HepG2 (cell line): ENCODE data around the gene WNT2B. TPM values are rescaled to one million over a fixed set of nuclear protein-coding genes. Genes with fewer than 3 reads are reported as not detected.

Source experiments
- ATAC-seq: fragments of 200-7000 bp; cut with Tn5 transposase; 3 replicates; pipeline ENCODE4 v1.9.1; 2020; ENCODE audit warnings: mild to moderate bottlenecking, moderate library complexity
- BruUV-seq: library from RNA; stranded (reverse); fragments of 400-500 nt; replicated peaks from 2 replicates; lab custom pipeline; 2021; lab: Mats Ljungman, UMichigan
- CTCF ChIA-PET: fragments of 300-600 bp; formaldehyde crosslinking; extraction: SDS; loops from one replicate; lab custom pipeline; 2021; ENCODE audit warnings: low total read pairs, inconsistent platforms, low intra/inter-chr PET ratio; lab: Yijun Ruan, JAX
- POLR2A ChIA-PET: fragments of 350-600 bp; sonication (Branson Sonifier 250); formaldehyde crosslinking; loops from one replicate; lab custom pipeline; 2020; ENCODE audit warnings: antibody characterized with exemption, inconsistent platforms; lab: Yijun Ruan, JAX
- DNase-seq: peaks from one replicate; pipeline ENCODE4 v3.0.0-alpha.2; 2015; ENCODE audit warnings: low spot score
- FAIRE-seq: peaks from 3 replicates; lab custom pipeline; 2011; peaks lifted over from hg19 to GRCh38; lab: Jason Lieb, UNC
- H2AFZ ChIP-seq: one replicate; pipeline ENCODE4 v1.6.1; 2011; ENCODE audit warnings: low read length, inconsistent platforms
- H3K27ac ChIP-seq: fragments of 300-600 bp; 3 replicates; pipeline ENCODE4 v1.8.0; 2011; ENCODE audit warnings: mixed run types, mild to moderate bottlenecking, mixed read lengths, low read length, inconsistent platforms; ENCODE audit not compliant: insufficient read depth; ENCODE audit errors: extremely low read length
- H3K27me3 ChIP-seq, 2 experiments: fragments of 200-600 bp in 1 of 2; 2 replicates in 1 of 2; 3 replicates in 1 of 2; pipeline versions ENCODE4 v1.6.0 to v1.8.0; 2011; ENCODE audit warnings: low read length in 2 of 2, mild to moderate bottlenecking in 2 of 2, moderate library complexity in 2 of 2, inconsistent platforms in 1 of 2; ENCODE audit not compliant: insufficient read depth in 2 of 2, control insufficient read depth in 1 of 2
- H3K36me3 ChIP-seq, 2 experiments: fragments of 200-600 bp in 1 of 2; replicated peaks in 1 of 2; 2 replicates in 1 of 2; 3 replicates in 1 of 2; pipeline versions ENCODE4 v1.5.1 to v1.8.0; 2011; ENCODE audit warnings: low read length in 2 of 2, inconsistent platforms in 1 of 2; ENCODE audit not compliant: insufficient read depth in 2 of 2, control insufficient read depth in 1 of 2
- H3K4me1 ChIP-seq: 2 replicates; pipeline ENCODE4 v1.5.1; 2012; ENCODE audit warnings: low read length, inconsistent platforms; ENCODE audit not compliant: insufficient read depth
- H3K4me2 ChIP-seq: 2 replicates; pipeline ENCODE4 v1.6.0; 2011; ENCODE audit warnings: low read depth, low read length, inconsistent platforms
- H3K4me3 ChIP-seq, 3 experiments: fragments of 200-600 bp in 1 of 3; sonication (generic), shearing (Covaris generic) in 1 of 3; replicated peaks in 1 of 3; 2 replicates each; pipeline ENCODE4 v1.5.1; 2011 to 2016; ENCODE audit warnings: low read length in 3 of 3, inconsistent platforms in 2 of 3, low read depth in 2 of 3, mild to moderate bottlenecking in 2 of 3, control low read depth in 1 of 3, mixed read lengths in 1 of 3; ENCODE audit not compliant: insufficient read depth in 1 of 3
- H3K79me2 ChIP-seq: one replicate; pipeline ENCODE4 v1.6.1; 2011; ENCODE audit warnings: low read length, inconsistent platforms; ENCODE audit not compliant: insufficient read depth
- H3K9ac ChIP-seq: 2 replicates; pipeline ENCODE4 v1.6.0; 2011; ENCODE audit warnings: mild to moderate bottlenecking, low read depth, low read length, inconsistent platforms; ENCODE audit not compliant: insufficient read depth
- H3K9me3 ChIP-seq: 2 replicates; pipeline ENCODE4 v1.5.1; 2012; ENCODE audit warnings: mild to moderate bottlenecking, low read length
- H4K20me1 ChIP-seq: 2 replicates; pipeline ENCODE4 v1.6.0; 2011; ENCODE audit warnings: inconsistent platforms, mild to moderate bottlenecking, low read length, moderate library complexity; ENCODE audit not compliant: insufficient read depth
- DR1 ChIP-seq: sonication (generic); formaldehyde crosslinking; IDR thresholded peaks from 2 replicates; pipeline ENCODE4 v1.8.0; 2021; ENCODE audit warnings: mild to moderate bottlenecking, missing genetic modification reagents, inconsistent platforms
- PAF1 ChIP-seq: IDR thresholded peaks from 2 replicates; pipeline ENCODE4 v1.6.1; 2016; ENCODE audit warnings: missing genetic modification reagents, missing compliant biosample characterization
- PHF21A ChIP-seq: sonication (generic); formaldehyde crosslinking; IDR thresholded peaks from 2 replicates; pipeline ENCODE4 v1.5.0; 2020; ENCODE audit warnings: mild to moderate bottlenecking, missing genetic modification reagents
- POLR2AphosphoS5 ChIP-seq: IDR thresholded peaks from 2 replicates; pipeline ENCODE4 v1.6.1; 2012; ENCODE audit warnings: low read depth, low read length
- SP2 ChIP-seq: sonication (generic); formaldehyde crosslinking; IDR thresholded peaks from 2 replicates; pipeline ENCODE4 v1.5.1; 2020; ENCODE audit warnings: mild to moderate bottlenecking, missing genetic modification reagents
- ZNF17 ChIP-seq: sonication (generic); formaldehyde crosslinking; IDR thresholded peaks from 2 replicates; pipeline ENCODE4 v1.5.0; 2020; ENCODE audit warnings: mild to moderate bottlenecking, missing genetic modification reagents
- ZNF3 ChIP-seq: IDR thresholded peaks from 2 replicates; pipeline ENCODE4 v1.7.0; 2017; ENCODE audit warnings: inconsistent platforms
- ZNF777 ChIP-seq: sonication (generic); formaldehyde crosslinking; IDR thresholded peaks from 2 replicates; pipeline ENCODE4 v1.4.0; 2020; ENCODE audit warnings: missing genetic modification reagents
- ZNF878 ChIP-seq: sonication (generic); formaldehyde crosslinking; IDR thresholded peaks from 2 replicates; pipeline ENCODE4 v1.8.1; 2023; ENCODE audit warnings: mild to moderate bottlenecking, missing genetic modification reagents, moderate library complexity
- in situ Hi-C: cut with HindIII; loops from 2 replicates; pipeline ENCODE4 v1.10.0; 2017; ENCODE audit warnings: low pct_unique_long_range_greater_than_20kb; ENCODE audit not compliant: extremely low pct_ligation_motif_present
- intact Hi-C: fragments of 100-400 bp; cut with micrococcal nuclease; formaldehyde crosslinking; loops from one replicate; pipeline ENCODE4 v1.10.0; 2022; ENCODE audit not compliant: unreplicated experiment
- polyA plus RNA-seq, 8 experiments: library from polyadenylated mRNA; depleted of rRNA in 3 of 8; stranded (reverse) in 7 of 8; unstranded in 1 of 8; fragments of >200 nt; fragmentation: Illumina TruSeq in 4 of 8; extraction: Trizol in 4 of 8; gene quantifications; 2 replicates each; pipeline versions ENCODE4 v1.2.1 to v1.2.3, GENCODE V29; 2011 to 2016; ENCODE audit warnings: low read depth in 4 of 8, missing spikeins in 1 of 8, mixed read lengths in 1 of 8; ENCODE audit not compliant: insufficient read depth in 1 of 8
- total RNA-seq, 5 experiments: library from RNA; depleted of rRNA; stranded (reverse); fragments of >200 nt; fragmentation: Illumina TruSeq; extraction: Trizol; gene quantifications; 2 replicates each; pipeline ENCODE4 v1.2.3, GENCODE V29; 2016; ENCODE audit warnings: low read depth in 1 of 5
- TF ChIP-seq, protein P1 (sequence below): sonication (generic); formaldehyde crosslinking; IDR thresholded peaks from 2 replicates; pipeline ENCODE4 v1.4.0; 2020; ENCODE audit warnings: mild to moderate bottlenecking, missing genetic modification reagents
- TF ChIP-seq, protein P2 (sequence below): sonication (generic); formaldehyde crosslinking; IDR thresholded peaks from 2 replicates; pipeline ENCODE4 v1.4.0; 2020; ENCODE audit warnings: missing genetic modification reagents
- TF ChIP-seq, protein P3 (sequence below): sonication (generic); formaldehyde crosslinking; IDR thresholded peaks from 2 replicates; pipeline ENCODE4 v1.4.0; 2020; ENCODE audit warnings: missing genetic modification reagents

Gene WNT2B
- total and polyA plus RNA-seq, 2 of the 13 experiments (the other 11 are each of a cell fraction or from before 2014, with no cell fraction given) = 0.11 to 0.32 TPM

DNA sequence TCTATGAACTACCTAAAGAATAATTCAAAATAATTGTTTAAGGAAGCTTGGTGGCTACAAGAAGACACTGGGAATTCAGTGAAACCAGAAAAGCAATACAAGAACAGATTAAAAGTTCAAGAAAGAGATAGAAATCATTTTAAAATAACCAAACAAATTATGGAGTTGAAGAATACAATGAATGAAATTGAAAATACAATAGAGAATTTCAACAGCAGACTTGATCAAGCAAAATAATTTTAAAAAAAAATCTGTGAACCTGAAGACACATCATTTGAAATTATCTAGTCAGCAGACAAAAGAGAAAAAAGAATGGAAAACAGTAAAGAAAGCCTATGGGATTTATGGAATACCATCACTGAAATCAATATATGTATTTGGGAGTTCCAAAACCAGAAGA is 31.2 kb upstream of the WNT2B start:
- in situ Hi-C loops (no loop called here), intact Hi-C loops (no loop called here)
- ChIA-PET POLR2A (no interaction called here), CTCF (no interaction called here)
- H3K4me3 ChIP-seq = no peak overlapping the region
- no peak overlapping the region for H3K4me2 ChIP-seq
- no peak for DNase-seq
- no peaks in the 10 kb centered on the region for H3K9me3 ChIP-seq
- ATAC-seq = no peak
- H2AFZ ChIP-seq = no peak overlapping the region
- FAIRE-seq = no peak
- H3K9ac ChIP-seq = no peak overlapping the region
- H3K27me3 ChIP-seq = no peaks in the 10 kb centered on the region; a peak in 1 of 5 replicates
- H3K36me3 ChIP-seq = no peaks in the 10 kb centered on the region
- H3K4me1 ChIP-seq = no peaks in the 10 kb centered on the region
- no peaks in the 10 kb centered on the region for H4K20me1 ChIP-seq
- H3K27ac ChIP-seq = no peak overlapping the region
- no TSS peak for BruUV-seq
- no peak for TF ChIP-seq DR1 (CRISPR knock-in tag)
- no peak for TF ChIP-seq ZNF3 (CRISPR knock-in tag)
- TF ChIP-seq PAF1 (CRISPR knock-in tag) = no peak
- TF ChIP-seq, protein P1, sequence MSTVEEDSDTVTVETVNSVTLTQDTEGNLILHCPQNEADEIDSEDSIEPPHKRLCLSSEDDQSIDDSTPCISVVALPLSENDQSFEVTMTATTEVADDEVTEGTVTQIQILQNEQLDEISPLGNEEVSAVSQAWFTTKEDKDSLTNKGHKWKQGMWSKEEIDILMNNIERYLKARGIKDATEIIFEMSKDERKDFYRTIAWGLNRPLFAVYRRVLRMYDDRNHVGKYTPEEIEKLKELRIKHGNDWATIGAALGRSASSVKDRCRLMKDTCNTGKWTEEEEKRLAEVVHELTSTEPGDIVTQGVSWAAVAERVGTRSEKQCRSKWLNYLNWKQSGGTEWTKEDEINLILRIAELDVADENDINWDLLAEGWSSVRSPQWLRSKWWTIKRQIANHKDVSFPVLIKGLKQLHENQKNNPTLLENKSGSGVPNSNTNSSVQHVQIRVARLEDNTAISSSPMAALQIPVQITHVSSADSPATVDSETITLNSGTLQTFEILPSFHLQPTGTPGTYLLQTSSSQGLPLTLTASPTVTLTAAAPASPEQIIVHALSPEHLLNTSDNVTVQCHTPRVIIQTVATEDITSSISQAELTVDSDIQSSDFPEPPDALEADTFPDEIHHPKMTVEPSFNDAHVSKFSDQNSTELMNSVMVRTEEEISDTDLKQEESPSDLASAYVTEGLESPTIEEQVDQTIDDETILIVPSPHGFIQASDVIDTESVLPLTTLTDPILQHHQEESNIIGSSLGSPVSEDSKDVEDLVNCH (CRISPR knock-in tag) = no peak
- no peak for TF ChIP-seq ZNF17 (CRISPR knock-in tag)
- TF ChIP-seq, protein P2, sequence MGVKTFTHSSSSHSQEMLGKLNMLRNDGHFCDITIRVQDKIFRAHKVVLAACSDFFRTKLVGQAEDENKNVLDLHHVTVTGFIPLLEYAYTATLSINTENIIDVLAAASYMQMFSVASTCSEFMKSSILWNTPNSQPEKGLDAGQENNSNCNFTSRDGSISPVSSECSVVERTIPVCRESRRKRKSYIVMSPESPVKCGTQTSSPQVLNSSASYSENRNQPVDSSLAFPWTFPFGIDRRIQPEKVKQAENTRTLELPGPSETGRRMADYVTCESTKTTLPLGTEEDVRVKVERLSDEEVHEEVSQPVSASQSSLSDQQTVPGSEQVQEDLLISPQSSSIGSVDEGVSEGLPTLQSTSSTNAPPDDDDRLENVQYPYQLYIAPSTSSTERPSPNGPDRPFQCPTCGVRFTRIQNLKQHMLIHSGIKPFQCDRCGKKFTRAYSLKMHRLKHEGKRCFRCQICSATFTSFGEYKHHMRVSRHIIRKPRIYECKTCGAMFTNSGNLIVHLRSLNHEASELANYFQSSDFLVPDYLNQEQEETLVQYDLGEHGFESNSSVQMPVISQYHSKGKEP (CRISPR knock-in tag) = no peak
- no peak for TF ChIP-seq PHF21A (CRISPR knock-in tag)
- no peak for TF ChIP-seq POLR2AphosphoS5
- no peak for TF ChIP-seq SP2 (CRISPR knock-in tag)
- TF ChIP-seq ZNF777 (CRISPR knock-in tag) = no peak
- no peak for TF ChIP-seq ZNF878 (CRISPR knock-in tag)
- TF ChIP-seq, protein P3, sequence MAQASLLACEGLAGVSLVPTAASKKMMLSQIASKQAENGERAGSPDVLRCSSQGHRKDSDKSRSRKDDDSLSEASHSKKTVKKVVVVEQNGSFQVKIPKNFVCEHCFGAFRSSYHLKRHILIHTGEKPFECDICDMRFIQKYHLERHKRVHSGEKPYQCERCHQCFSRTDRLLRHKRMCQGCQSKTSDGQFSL (CRISPR knock-in tag) = no peak
- H3K79me2 ChIP-seq = no peaks in the 10 kb centered on the region
